ENCODE measurements around the gene NPHS2. TPM values are rescaled to one million over a fixed set of nuclear protein-coding genes. Genes with fewer than 3 reads are reported as not detected.

The NPHS2 gene
- total RNA-seq, 1 donor from 2014 or later, result not detected

DNA sequence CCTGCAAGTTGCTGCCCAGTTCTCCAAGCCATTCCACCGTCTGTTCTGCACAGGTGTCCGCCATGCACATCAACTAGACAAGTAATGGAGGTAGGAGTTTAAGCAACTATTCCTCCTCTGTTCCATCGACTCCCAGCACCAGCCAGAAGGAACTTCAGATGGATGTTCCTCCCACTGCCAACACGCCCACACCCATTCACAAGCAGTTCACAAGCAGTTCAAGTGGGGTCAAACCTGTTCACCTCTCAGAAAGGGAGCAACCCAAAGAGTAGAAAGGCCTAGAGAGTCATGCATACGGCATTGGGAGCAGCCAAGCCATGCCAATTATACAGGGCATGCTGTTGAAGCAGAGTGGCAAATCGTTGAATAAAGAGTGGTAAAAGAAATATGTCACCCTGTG, 11.6 kb upstream of the NPHS2 start:
- TF ChIP-seq, protein P1, sequence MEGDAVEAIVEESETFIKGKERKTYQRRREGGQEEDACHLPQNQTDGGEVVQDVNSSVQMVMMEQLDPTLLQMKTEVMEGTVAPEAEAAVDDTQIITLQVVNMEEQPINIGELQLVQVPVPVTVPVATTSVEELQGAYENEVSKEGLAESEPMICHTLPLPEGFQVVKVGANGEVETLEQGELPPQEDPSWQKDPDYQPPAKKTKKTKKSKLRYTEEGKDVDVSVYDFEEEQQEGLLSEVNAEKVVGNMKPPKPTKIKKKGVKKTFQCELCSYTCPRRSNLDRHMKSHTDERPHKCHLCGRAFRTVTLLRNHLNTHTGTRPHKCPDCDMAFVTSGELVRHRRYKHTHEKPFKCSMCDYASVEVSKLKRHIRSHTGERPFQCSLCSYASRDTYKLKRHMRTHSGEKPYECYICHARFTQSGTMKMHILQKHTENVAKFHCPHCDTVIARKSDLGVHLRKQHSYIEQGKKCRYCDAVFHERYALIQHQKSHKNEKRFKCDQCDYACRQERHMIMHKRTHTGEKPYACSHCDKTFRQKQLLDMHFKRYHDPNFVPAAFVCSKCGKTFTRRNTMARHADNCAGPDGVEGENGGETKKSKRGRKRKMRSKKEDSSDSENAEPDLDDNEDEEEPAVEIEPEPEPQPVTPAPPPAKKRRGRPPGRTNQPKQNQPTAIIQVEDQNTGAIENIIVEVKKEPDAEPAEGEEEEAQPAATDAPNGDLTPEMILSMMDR (IDR thresholded peaks at IDR 0.05), result no peak
- Mint-ChIP-seq H3K4me3 (ENCODE audit: unreplicated experiment) (no peak overlapping the region), H3K27me3 (ENCODE audit: unreplicated experiment) (peaks cover 21% of the 10 kb centered on the region), H3K4me1 (ENCODE audit: unreplicated experiment) (peaks cover 5% of the 10 kb centered on the region), H3K9me3 (ENCODE audit: unreplicated experiment) (no peaks in the 10 kb centered on the region), H3K36me3 (ENCODE audit: unreplicated experiment) (no peaks in the 10 kb centered on the region), H3K27ac (ENCODE audit: unreplicated experiment) (no peak overlapping the region)
- no peak for DNase-seq (ENCODE audit: extremely low spot score, unreplicated experiment)

DNA sequence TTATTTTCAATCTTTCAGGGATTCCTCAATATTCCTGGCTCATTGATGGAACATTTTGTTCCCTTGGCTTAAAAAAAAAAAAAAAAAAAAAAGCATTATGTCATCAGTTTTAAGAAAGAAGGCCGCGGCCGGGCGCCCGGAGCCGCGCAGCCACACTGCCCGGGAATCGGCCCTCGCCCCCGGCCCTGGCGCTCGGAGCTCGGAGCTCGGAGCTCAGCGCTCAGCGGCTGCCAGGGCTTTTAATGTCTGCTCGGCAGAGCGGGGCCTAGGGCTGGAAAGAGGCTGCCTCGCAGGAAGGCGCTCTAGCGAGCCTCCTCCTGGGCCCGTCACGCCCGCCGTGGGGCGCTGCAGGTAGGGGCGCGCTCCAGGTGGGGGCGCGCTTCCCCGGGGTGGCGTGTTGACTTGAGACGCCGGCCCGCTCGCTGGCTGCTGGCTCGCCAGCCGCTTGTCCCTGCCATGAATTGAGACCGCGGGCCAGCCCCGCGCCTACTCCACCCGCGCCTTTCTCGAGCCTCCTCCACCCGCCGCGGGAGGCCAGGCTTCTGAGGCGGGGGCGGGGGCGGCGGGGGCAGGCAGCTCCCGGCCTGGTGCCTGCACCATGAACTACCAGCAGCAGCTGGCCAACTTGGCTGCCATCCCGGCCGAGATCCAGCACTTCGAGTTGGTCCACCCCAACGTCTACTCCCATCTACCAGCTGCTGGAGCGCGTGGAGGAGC, 10.5 kb upstream of the NPHS2 start:
- Mint-ChIP-seq H3K27me3 (ENCODE audit: unreplicated experiment) (peaks cover 21% of the 10 kb centered on the region), H3K27ac (ENCODE audit: unreplicated experiment) (no peak overlapping the region), H3K4me1 (ENCODE audit: unreplicated experiment) (peaks cover 5% of the 10 kb centered on the region), H3K4me3 (ENCODE audit: unreplicated experiment) (peak overlapping the region; percentile 59), H3K9me3 (ENCODE audit: unreplicated experiment) (no peaks in the 10 kb centered on the region), H3K36me3 (ENCODE audit: unreplicated experiment) (no peaks in the 10 kb centered on the region)
- TF ChIP-seq, protein P1 (IDR thresholded peaks at IDR 0.05), result peak; percentile 54
- DNase-seq (ENCODE audit: extremely low spot score, unreplicated experiment), result no peak

DNA sequence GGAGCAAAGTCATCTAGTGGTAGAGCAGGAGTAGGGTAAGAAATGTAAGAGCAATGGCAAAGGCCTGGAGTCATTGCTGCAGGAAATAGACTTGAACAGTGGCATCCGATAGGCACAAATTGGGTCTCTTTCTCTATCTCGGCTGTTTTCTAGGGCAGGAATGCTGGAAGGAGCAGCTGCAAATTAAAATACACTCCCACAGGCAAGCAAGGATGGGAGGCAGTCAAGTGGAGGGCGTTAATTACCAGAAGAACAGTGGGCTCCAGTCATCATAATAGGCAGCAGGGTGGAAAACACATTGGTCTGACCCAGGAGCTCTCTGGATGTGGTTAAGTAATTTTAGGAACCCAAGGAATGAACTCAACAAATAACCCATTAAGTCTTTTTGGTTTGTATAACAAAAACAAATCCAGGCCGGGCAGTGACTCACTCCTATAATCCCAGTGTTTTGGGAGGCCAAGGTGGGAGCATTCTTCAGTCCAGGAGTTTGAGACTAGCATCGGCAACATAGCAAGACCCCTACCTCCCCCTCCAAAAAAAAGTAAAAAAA, 8.1 kb upstream of the NPHS2 start:
- no peak for DNase-seq (ENCODE audit: extremely low spot score, unreplicated experiment)
- Mint-ChIP-seq H3K4me1 (ENCODE audit: unreplicated experiment) (peaks cover 5% of the 10 kb centered on the region), H3K4me3 (ENCODE audit: unreplicated experiment) (no peak overlapping the region), H3K27ac (ENCODE audit: unreplicated experiment) (no peak overlapping the region), H3K27me3 (ENCODE audit: unreplicated experiment) (peaks cover 23% of the 10 kb centered on the region), H3K36me3 (ENCODE audit: unreplicated experiment) (no peaks in the 10 kb centered on the region), H3K9me3 (ENCODE audit: unreplicated experiment) (no peaks in the 10 kb centered on the region)
- TF ChIP-seq, protein P1 (IDR thresholded peaks at IDR 0.05), result no peak

DNA sequence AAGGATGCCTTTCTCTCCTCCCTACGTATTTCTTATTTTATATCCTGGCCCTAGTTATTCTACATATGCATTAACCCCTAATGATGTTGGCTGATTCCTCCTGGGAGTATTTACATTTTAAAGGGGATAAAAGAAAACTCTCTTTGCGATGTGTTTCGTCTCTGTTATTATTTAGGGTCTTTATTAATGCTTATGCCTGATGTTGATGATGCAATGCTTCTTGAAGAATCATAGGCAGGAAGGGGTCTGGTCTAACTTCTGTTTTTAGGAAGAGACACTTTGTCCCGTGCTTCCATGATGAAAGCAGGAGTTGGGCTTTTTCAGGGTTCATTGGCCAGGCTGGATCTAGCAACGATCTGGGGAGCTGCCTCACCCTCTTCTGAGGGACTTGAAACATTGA, 761 bp upstream of the NPHS2 start:
- Mint-ChIP-seq H3K4me3 (ENCODE audit: unreplicated experiment) (no peak overlapping the region), H3K36me3 (ENCODE audit: unreplicated experiment) (no peaks in the 10 kb centered on the region), H3K4me1 (ENCODE audit: unreplicated experiment) (no peaks in the 10 kb centered on the region), H3K27ac (ENCODE audit: unreplicated experiment) (no peak overlapping the region), H3K9me3 (ENCODE audit: unreplicated experiment) (no peaks in the 10 kb centered on the region), H3K27me3 (ENCODE audit: unreplicated experiment) (peaks cover 50% of the 10 kb centered on the region)
- DNase-seq (ENCODE audit: extremely low spot score, unreplicated experiment), result no peak
- TF ChIP-seq, protein P1 (IDR thresholded peaks at IDR 0.05), result no peak

DNA sequence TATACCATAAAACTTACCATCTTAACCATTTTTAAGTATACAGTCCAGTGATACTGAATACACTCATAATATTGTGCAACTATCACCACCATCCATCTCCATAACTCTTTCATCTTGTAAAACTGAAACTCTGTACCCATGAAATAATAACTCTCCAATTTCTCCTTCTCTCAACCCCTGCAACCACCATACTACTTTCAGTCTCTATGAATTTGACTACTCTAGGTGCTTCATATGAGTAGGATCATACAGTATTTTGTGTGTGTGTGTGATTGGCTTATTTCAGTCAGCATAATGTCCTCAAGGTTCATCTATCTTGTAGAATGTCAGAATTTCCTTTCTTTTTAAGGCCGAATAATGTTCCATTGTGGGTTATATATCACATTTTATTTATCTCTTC, 17.7 kb downstream of the NPHS2 start:
- Mint-ChIP-seq H3K36me3 (ENCODE audit: unreplicated experiment) (no peaks in the 10 kb centered on the region), H3K4me1 (ENCODE audit: unreplicated experiment) (no peaks in the 10 kb centered on the region), H3K27ac (ENCODE audit: unreplicated experiment) (no peak overlapping the region), H3K27me3 (ENCODE audit: unreplicated experiment) (peaks cover 2% of the 10 kb centered on the region), H3K4me3 (ENCODE audit: unreplicated experiment) (no peak overlapping the region), H3K9me3 (ENCODE audit: unreplicated experiment) (no peaks in the 10 kb centered on the region)
- TF ChIP-seq, protein P1 (IDR thresholded peaks at IDR 0.05), result no peak
- no peak for DNase-seq (ENCODE audit: extremely low spot score, unreplicated experiment)
